Lower leg skin (tissue), 3 donors: Measurements from ENCODE around the gene ZNF512.

Experiments used
- POLR2A ChIP-seq, 2 donors: fragments of 450-650 bp; IDR thresholded peaks; one replicate each; pipeline ENCODE4 v1.6.1; 2016 to 2017; ENCODE audit warnings: antibody characterized with exemption in 2 of 2, mild to moderate bottlenecking in 1 of 2, moderate library complexity in 1 of 2
- TF ChIP-seq, protein P1 (sequence below), 3 donors: fragments of 450-650 bp; IDR thresholded peaks; one replicate each; pipeline ENCODE4 v1.5.1; 2016; ENCODE audit warnings: antibody characterized with exemption in 3 of 3, mild to moderate bottlenecking in 3 of 3, moderate library complexity in 2 of 3

GRCh38 chr2:27645197-27645596 is 62.4 kb downstream of the ZNF512 start:
- TF ChIP-seq, protein P1, sequence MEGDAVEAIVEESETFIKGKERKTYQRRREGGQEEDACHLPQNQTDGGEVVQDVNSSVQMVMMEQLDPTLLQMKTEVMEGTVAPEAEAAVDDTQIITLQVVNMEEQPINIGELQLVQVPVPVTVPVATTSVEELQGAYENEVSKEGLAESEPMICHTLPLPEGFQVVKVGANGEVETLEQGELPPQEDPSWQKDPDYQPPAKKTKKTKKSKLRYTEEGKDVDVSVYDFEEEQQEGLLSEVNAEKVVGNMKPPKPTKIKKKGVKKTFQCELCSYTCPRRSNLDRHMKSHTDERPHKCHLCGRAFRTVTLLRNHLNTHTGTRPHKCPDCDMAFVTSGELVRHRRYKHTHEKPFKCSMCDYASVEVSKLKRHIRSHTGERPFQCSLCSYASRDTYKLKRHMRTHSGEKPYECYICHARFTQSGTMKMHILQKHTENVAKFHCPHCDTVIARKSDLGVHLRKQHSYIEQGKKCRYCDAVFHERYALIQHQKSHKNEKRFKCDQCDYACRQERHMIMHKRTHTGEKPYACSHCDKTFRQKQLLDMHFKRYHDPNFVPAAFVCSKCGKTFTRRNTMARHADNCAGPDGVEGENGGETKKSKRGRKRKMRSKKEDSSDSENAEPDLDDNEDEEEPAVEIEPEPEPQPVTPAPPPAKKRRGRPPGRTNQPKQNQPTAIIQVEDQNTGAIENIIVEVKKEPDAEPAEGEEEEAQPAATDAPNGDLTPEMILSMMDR (IDR thresholded peaks at IDR 0.05): no peak
- TF ChIP-seq POLR2A (IDR thresholded peaks at IDR 0.05): no peak
